Stimulated activated CD8-positive, alpha-beta memory T cell treated with anti-CD3 and anti-CD28 coated beads, Interleukin-7, amount 100 ng/mL, for 24 hours (primary cell): ENCODE data around the gene MAL.

Experiments used
- DNase-seq: peaks from one replicate; pipeline ENCODE4 v3.0.0-alpha.2; 2020; ENCODE audit warnings: low read depth

MAL gene

DNA sequence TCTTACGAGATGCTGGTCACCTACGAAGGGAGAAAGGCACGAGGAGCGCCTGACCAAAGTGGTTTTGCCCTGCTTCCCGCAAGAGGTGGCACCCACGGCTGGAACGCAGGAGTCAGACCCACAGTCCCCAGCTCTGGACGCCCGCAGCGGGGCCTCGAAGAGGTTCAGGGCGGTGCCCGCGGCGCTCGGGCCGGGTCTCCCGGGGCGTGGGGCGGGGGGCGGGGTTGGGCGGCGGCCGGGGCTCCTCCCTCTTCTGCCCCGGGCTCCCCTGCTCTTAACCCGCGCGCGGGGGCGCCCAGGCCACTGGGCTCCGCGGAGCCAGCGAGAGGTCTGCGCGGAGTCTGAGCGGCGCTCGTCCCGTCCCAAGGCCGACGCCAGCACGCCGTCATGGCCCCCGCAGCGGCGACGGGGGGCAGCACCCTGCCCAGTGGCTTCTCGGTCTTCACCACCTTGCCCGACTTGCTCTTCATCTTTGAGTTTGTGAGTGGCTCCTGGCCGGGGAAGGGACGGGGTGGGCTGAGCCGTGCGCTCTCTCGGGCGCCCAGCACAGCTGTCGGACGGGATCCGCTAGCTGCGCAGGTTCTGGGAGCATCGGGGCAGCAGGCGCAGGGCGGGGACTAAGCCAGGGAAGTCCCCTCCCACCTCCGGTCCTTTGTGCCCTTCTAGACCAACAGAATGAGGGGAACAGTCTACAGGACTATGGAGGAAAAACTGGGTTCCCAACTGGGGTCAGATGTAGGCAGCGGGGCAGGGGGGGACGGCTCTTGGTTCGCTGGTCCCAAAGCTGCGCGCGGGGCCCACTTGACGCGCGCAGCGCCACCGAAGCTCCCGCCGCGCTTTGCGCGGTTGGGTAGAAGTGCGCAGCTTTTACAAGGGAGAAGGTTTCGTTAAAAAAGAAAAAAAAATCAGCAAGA is at the start of gene MAL:
TSS of gene MAL (plus strand) at position 303 of the 914 bp plus-strand sequence. CDS start at position 388, 85 bp downstream.
- DNase-seq: no peak

DNA sequence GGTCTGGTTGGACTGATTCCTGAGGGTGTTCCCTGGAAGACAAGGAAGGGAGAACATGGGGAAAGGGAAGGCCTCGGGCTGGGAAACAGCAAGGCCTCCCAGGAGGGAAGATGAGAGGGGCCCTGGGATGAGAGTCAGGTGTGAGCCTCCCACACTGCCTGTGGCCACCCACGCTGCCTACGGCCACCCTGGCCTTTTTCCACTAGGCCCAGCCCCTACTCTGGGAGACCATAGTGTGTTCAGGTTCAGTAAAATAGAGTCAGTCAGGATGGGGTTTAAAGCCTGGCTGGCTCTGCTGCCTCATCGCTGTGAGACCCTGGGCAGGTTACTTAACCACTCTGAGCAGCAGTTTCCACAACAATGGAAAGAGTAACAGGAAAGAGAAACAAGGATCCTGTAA is 47.7 kb upstream of the MAL start:
- no peak for DNase-seq

DNA sequence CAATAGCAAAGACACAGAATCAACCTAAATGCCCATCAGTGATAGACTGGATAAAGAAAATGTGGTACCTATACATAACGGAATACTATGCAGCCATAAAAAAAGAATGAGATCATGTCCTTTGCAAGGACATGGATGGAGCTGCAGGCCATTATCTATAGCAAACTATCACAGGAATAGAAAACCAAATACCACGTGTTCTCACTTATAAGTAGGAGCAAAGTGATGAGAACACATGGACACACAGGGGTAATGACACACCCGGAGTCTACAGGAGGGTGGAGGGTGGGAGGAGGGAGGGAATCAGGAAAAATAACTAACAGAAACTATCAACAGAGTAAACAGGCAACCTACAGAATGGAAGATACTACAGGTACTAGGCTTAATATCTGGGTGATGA is 46.6 kb upstream of the MAL start:
- DNase-seq: no peak

DNA sequence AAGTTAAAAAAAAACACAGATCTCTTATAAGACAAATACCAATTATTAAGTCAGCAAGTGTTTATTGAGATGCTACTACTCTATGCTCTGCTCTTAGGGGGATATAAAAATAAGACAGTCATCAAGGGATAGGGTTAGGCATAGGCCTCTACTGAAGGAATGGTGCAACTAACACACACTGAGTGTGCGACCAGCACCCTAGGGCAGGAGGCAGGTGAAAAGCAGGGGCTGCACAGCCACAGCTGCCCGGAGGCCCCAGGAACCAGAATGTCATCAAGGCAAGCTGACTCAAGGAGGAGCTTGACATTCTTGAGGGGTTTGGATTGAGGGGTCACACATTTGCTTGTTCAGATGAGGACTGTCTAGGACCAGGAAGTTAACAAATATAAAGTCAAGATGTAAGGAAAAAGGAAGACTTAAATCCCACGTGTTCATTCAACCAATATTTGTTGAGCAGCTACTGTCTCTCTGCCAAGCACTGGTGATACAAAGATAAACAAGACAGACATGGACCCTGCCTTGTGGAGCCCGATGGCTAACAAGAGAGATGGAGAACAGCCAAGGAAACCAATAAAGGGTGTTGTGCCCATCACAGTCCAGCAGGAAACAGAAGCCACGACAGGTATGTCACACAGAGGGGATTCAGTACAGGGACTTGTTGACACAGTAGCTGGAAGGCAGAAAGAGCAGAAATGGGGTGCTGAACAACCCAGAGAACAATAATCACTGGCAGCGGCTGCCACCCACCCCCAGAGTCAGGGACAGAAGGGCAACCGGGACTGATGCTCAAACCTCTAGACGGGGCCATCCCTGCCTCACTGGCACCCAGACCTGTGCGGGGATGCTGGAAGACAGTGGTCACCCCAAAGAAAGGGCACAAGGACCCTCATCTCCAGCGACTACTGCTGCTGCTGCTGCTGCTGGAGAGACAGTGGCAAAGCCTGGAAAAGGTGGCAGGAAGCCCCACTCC is 45.8 kb upstream of the MAL start:
- DNase-seq: no peak

GRCh38 chr2:94980406-94980805 is 45.1 kb upstream of the MAL start:
- no peak for DNase-seq

GRCh38 chr2:94982156-94982555 is 43.4 kb upstream of the MAL start:
- DNase-seq: no peak

DNA sequence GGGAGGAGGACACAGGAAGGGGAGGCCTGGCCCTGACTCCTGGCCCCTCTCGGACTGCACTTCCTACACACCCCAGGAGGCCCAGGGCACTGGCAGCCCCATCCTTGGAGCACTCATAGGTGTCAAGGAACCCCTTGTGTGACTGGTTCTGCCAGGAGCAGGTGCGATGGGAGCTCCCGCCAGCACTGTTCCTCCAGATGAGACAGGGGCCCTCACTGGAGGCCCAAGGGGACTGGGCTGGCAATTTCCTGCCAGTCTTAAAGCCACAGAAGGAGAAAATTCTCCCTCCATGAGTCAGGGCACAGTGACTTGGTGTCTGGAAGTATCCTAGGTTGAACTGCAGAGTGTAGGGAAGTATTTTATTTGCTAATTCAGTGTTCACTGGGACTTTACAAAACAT is 42.8 kb upstream of the MAL start:
- no peak for DNase-seq

- no peak for DNase-seq
These were observed 40.4 kb upstream of the MAL start for GRCh38 chr2:94984964-94985575.

- DNase-seq: no peak
These were observed 39.9 kb upstream of the MAL start for GRCh38 chr2:94985636-94986035.

DNA sequence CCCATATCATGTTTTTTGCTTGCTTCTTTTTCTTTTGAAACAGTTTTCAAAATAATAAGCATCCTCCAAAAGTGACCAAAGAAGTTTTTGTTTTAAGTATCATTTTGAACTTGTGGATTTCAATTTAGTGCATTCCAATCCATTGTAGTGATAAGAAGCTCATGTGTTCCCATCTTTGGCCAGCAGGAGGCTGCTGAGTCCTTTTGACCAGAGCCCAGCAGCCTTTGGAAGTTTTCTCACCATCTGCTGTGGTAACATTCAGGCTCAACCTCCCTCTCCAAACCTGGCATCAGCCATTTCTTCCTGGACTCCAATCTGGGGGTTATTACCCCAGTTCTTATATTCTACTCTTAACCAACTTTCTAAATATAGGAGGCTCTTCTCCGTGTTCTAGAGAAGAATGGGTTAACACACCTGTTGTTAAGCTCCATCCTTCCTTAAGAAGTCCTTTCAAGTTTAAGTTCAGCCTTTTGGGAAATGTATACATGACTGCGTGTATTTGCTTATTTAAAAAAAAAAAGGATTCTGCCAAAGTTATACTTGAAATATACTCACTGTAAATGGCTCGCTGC is 39.0 kb upstream of the MAL start:
- DNase-seq: no peak

GRCh38 chr2:94987074-94988020 is 38.2 kb upstream of the MAL start:
- no peak for DNase-seq

- no peak for DNase-seq
These were observed 34.6 kb upstream of the MAL start for GRCh38 chr2:94990956-94991355.

DNA sequence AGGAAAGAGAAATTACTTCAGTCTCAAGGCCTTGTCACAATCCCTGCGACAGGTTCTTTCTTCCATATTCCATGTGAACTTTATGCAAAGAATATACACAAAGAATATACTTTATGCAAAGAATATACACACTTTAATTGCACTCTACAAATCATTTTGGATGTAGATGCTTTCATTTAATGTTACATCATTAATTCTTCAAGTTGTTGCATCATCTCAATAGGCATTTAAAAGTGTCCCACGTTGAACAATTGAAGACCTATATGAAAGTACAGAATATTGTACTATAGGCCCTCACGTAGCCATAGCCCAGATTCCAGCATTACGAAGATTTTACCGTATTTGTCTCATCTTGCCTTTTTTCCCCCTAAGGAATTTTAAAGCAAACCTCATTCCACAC is 33.1 kb upstream of the MAL start:
- no peak for DNase-seq

GRCh38 chr2:94993176-94994062 is 32.1 kb upstream of the MAL start:
- no peak for DNase-seq

DNA sequence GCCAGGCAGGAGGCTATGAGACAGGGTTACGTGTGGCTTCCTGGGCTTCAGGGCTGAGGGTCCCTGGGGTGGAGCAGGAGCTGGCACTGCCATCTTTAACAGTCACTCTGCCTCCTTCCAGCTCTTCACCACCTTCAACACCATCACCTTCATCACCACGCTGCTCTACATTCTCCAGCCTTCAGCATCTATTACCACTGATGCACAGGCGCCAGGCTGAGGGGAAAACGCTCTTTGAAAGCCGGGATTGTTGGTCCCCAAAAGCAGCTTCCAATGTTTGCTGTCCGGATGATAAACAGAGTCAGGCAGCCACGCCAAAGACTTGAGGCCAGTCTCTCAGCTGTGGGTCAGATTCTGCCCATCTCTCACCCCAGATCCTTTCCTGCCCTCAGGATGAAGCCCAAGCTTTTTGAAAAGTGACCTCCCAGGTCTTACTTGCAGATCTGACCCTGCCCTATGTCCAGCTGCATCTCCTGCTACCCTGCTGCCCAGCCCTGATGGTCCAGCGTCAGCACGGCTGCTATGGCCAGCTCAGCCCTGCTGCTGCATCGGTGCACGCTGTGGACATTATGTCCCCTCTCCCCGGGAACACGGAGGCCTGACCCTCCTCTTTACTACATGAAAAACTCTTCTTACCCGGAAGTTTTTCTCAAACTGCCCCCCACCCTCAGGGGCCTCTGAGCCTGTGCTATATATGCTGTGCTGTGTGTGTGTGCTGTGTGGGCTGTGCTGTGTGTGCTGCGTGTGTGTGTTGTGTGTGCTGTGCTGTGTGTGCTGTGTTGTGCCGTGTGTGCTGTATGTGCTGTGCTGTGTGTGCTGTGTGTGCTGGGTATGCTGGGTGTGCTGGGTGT is 31.2 kb upstream of the MAL start:
- no peak for DNase-seq

DNA sequence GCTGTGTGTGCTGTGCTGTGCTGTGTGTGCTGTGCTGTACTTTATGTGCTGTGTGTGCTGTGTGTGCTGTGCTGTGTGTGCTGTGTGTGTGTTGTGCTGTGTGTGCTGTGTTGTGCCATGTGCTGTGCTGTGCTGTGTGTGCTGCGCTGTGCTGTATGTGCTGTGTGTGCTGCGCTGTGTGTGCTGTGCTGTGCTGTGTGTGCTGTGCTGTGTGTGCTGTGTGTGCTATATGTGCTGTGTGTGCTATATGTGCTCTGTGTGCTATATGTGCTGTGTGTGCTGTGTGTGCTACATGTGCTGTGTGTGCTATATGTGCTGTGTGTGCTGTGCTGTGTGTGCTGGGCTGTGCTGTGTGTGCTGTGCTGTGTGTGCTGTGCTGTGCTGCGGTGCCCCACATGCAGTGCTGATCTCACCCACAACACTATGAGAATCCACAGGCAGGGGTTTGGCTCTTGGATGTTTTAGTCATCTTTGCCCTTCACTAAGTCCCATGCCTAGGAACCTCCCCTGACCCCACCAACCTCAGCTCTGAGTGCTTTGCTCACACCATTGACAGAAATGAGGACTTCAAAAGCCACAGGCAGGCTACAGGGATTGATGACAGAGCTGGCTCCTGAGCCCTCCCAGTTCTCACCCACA is 30.5 kb upstream of the MAL start:
- DNase-seq: no peak

DNA sequence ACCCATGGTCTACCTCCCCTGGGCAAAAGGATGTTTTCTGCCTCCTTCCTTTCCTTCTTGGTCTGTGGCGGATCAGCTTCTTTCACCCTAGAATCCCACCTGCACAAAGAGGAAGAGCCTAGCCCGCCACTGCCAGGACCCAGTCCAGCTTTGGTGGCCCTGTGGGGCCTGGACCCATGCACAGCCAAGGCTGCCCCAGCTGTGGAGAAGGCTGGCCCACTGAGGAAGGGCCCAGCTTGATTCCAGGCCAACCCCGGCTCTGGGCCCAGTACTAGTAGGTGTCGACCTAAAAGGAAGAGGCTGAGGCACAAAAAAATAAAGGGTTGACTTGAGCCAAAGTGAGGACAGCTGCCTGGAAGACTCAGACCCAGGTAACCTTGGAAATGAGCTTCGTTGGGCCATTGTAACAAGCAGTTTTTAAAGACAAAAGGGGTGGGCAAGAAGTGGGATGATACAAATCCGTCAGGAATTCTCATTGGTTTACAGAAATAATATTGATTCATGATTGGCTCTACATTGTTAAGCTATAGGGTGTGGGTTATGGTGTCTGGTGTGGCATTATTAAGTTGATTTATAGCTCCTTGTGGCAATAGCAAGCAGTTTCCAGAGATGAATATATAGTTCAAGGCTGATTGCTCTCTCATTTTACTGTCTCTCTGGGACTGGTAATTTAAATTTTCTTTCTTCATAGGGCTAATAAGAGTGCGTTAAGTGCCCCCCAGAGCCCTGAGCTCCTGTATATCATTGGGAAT is 29.8 kb upstream of the MAL start:
- no peak for DNase-seq
